NT2/D1 (cell line): ENCODE results near the gene SMC1A.
"Not testable (repeated sequence)": the region's sequence is repeated elsewhere in the genome, so short reads cannot be mapped to it uniquely, and the experiment has no call there.

Source experiments
- DNase-seq: peaks from one replicate; pipeline ENCODE4 v3.0.0-alpha.2; 2011; ENCODE audit warnings: low read depth, low spot score
- H3K27me3 ChIP-seq: 2 replicates; pipeline ENCODE4 v1.6.0; 2011; ENCODE audit warnings: mild to moderate bottlenecking; ENCODE audit not compliant: insufficient read length, insufficient read depth
- H3K36me3 ChIP-seq: 2 replicates; pipeline ENCODE4 v1.6.1; 2011; ENCODE audit warnings: mild to moderate bottlenecking, low read length, mixed read lengths; ENCODE audit not compliant: insufficient read depth, insufficient read length
- H3K4me1 ChIP-seq: 2 replicates; pipeline ENCODE4 v1.5.1; 2011; ENCODE audit not compliant: insufficient read depth, insufficient read length
- H3K4me3 ChIP-seq: 2 replicates; pipeline ENCODE4 v1.5.1; 2011; ENCODE audit warnings: low read depth; ENCODE audit not compliant: insufficient read length
- H3K9ac ChIP-seq: 2 replicates; pipeline ENCODE4 v1.6.0; 2011; ENCODE audit warnings: low read depth; ENCODE audit not compliant: insufficient read length
- H3K9me3 ChIP-seq: 2 replicates; pipeline ENCODE4 v1.5.1; 2011; ENCODE audit warnings: mild to moderate bottlenecking, low read length; ENCODE audit not compliant: insufficient read depth
- SUZ12 ChIP-seq: IDR thresholded peaks from 2 replicates; pipeline ENCODE4 v1.6.1; 2011; ENCODE audit not compliant: insufficient read length, insufficient read depth; ENCODE audit errors: extremely low read depth
- YY1 ChIP-seq: IDR thresholded peaks from 2 replicates; pipeline ENCODE4 v1.6.1; 2011; ENCODE audit not compliant: insufficient read length, insufficient read depth
- ZNF274 ChIP-seq: IDR thresholded peaks from 2 replicates; pipeline ENCODE4 v1.6.1; 2011; ENCODE audit warnings: mild to moderate bottlenecking, low read depth, low read length

SMC1A gene

GRCh38 chrX:53379747-53380146 lies 42.7 kb downstream of the SMC1A start:
- no peak for DNase-seq
- TF ChIP-seq YY1 (no peak), ZNF274 (no peak), SUZ12 (no peak)
- no peak overlapping the region for H3K9ac ChIP-seq
- H3K36me3 ChIP-seq: peaks cover 98% of the 10 kb centered on the region
- no peaks in the 10 kb centered on the region for H3K27me3 ChIP-seq
- no peaks in the 10 kb centered on the region; the same call in 1 of the 2 replicates for H3K9me3 ChIP-seq
- no peaks in the 10 kb centered on the region for H3K4me1 ChIP-seq
- no peak overlapping the region for H3K4me3 ChIP-seq

GRCh38 chrX:53379008-53379710 lies 43.3 kb downstream of the SMC1A start:
- Histone ChIP-seq H3K9me3 (no peaks in the 10 kb centered on the region; the same call in 1 of the 2 replicates), H3K4me3 (no peak overlapping the region), H3K4me1 (no peaks in the 10 kb centered on the region), H3K9ac (no peak overlapping the region), H3K36me3 (peaks cover 97% of the 10 kb centered on the region), H3K27me3 (no peaks in the 10 kb centered on the region)
- no peak for DNase-seq
- TF ChIP-seq YY1 (no peak), SUZ12 (no peak), ZNF274 (no peak)

- Histone ChIP-seq H3K9ac (no peak overlapping the region), H3K36me3 (peaks cover 81% of the 10 kb centered on the region), H3K9me3 (no peaks in the 10 kb centered on the region; the same call in 1 of the 2 replicates), H3K4me1 (no peaks in the 10 kb centered on the region), H3K4me3 (no peak overlapping the region), H3K27me3 (no peaks in the 10 kb centered on the region)
- no peak for DNase-seq
- TF ChIP-seq YY1 (no peak), SUZ12 (no peak)
Measured at GRCh38 chrX:53377464-53377863, 45.0 kb downstream of the SMC1A start.

GRCh38 chrX:53376888-53377287 lies 45.6 kb downstream of the SMC1A start:
- Histone ChIP-seq H3K36me3 (peaks cover 75% of the 10 kb centered on the region), H3K4me3 (no peak overlapping the region), H3K9ac (no peak overlapping the region), H3K27me3 (no peaks in the 10 kb centered on the region), H3K4me1 (no peaks in the 10 kb centered on the region), H3K9me3 (no peaks in the 10 kb centered on the region; the same call in 1 of the 2 replicates)
- TF ChIP-seq SUZ12 (no peak), ZNF274 (no peak), YY1 (no peak)
- DNase-seq: no peak

- H3K36me3 ChIP-seq: peaks cover 55% of the 10 kb centered on the region
- no peak overlapping the region for H3K9ac ChIP-seq
- no peak overlapping the region for H3K4me3 ChIP-seq
- no peak for DNase-seq
- H3K27me3 ChIP-seq: no peaks in the 10 kb centered on the region
- TF ChIP-seq SUZ12 (no peak), ZNF274 (no peak), YY1 (no peak)
- H3K9me3 ChIP-seq: no peaks in the 10 kb centered on the region; the same call in 1 of the 2 replicates
- H3K4me1 ChIP-seq: no peaks in the 10 kb centered on the region
Measured at GRCh38 chrX:53374923-53375322, 47.5 kb downstream of the SMC1A start.

- no peak overlapping the region for H3K4me3 ChIP-seq
- no peaks in the 10 kb centered on the region; the same call in 1 of the 2 replicates for H3K9me3 ChIP-seq
- no peak for TF ChIP-seq ZNF274
- no peak for DNase-seq
- no peaks in the 10 kb centered on the region for H3K27me3 ChIP-seq
- H3K4me1 ChIP-seq: no peaks in the 10 kb centered on the region
- peaks cover 49% of the 10 kb centered on the region for H3K36me3 ChIP-seq
- no peak overlapping the region for H3K9ac ChIP-seq
Measured at GRCh38 chrX:53374222-53374820, 48.1 kb downstream of the SMC1A start.

- Histone ChIP-seq H3K4me1 (no peaks in the 10 kb centered on the region), H3K27me3 (no peaks in the 10 kb centered on the region), H3K9me3 (no peaks in the 10 kb centered on the region; the same call in 1 of the 2 replicates), H3K36me3 (peaks cover 40% of the 10 kb centered on the region), H3K9ac (no peak overlapping the region), H3K4me3 (no peak overlapping the region)
- TF ChIP-seq SUZ12: no peak
- no peak for TF ChIP-seq ZNF274
- TF ChIP-seq YY1: no peak
- no peak for DNase-seq
Measured at GRCh38 chrX:53373307-53373706, 49.1 kb downstream of the SMC1A start.

- not testable (repeated sequence) for H3K9me3 ChIP-seq, H3K27me3 ChIP-seq, H3K4me3 ChIP-seq, H3K4me1 ChIP-seq, H3K9ac ChIP-seq, DNase-seq, H3K36me3 ChIP-seq
Measured at GRCh38 chrX:53366454-53366853, 56.0 kb downstream of the SMC1A start.
